C4-2B (cell line): Measurements from ENCODE around the gene TMEM109.
"Not testable (repeated sequence)": the region's sequence is repeated elsewhere in the genome, so short reads cannot be mapped to it uniquely, and the experiment has no call there.

Source experiments
- H3K27ac ChIP-seq: fragments of 450-650 bp; 2 replicates; pipeline ENCODE4 v1.5.1; 2017
- ZFX ChIP-seq: fragments of 450-650 bp; IDR thresholded peaks from 2 replicates; pipeline ENCODE4 v1.6.1; 2017
- TF ChIP-seq, protein P1 (sequence below): fragments of 450-650 bp; conservative IDR thresholded peaks from 2 replicates; pipeline ENCODE4 v1.5.1; 2017; ENCODE audit warnings: mild to moderate bottlenecking

Gene TMEM109

DNA sequence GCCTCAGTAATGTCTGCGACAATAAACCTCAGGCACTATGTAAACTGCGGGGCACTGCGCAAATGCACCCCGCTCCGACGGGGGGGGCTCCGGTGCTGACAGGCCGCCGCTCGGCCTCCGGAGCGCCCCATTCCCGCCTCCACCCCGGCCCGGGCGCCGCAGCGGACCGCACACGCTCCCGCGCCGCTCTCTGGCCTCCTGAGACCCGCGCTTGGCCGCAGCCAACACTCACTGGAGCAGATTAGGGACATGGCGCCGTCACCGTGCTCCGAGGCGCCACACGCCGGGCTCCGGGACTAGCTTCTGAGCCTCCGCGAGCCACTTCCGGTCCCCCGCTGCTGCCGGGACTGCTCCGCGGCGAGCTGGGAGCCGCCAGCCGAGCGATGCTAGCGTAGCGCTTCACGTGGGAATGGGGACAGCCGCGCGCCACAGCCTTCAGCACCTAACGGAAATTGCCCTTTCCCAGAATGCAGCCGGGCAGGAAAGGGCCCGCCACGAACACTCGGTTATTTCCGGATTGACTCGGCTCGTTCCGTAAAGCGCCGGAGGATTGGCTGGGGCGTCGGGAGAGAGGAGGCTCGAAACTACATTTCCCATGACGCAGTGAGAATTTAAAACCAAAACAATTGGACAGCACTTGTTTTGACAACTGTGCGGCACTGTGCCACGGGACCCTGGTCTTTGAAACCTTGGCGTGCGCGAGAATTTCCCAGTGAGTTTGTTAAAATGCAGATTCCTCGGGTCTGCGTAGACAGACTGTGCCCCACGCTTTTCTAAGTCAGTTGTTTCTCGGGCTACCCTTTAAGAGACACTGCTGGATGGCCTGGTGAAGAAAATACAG, 7.6 kb upstream of the TMEM109 start, which contains the start of gene PRPF19:
PRPF19 (minus strand) TSS at position 454 of the 841 bp plus-strand sequence; CDS start at position 251, 203 bp downstream.
- H3K27ac ChIP-seq: peak within 1 kb of the TSS; percentile 99

DNA sequence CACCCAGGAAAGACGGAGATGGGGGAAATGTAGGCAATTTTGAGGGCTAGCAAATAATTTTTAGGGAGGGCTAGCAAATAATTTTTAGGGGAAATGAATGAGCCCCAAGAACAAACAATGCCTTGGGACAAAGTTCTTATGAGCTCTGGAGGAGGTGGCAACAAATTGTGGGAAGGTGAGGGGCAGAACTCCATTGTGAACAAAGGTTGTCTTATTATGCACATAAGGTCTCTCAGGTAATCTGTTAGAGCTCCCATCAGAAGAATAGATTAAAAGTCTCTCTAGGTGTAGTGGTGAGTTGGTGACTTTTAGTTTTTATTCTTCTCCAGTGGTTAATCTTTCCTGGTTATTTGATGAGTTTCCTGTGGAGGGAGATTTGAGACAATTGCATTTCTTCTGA, 5.2 kb upstream of the TMEM109 start:
- no peak for TF ChIP-seq ZFX
- TF ChIP-seq, protein P1, sequence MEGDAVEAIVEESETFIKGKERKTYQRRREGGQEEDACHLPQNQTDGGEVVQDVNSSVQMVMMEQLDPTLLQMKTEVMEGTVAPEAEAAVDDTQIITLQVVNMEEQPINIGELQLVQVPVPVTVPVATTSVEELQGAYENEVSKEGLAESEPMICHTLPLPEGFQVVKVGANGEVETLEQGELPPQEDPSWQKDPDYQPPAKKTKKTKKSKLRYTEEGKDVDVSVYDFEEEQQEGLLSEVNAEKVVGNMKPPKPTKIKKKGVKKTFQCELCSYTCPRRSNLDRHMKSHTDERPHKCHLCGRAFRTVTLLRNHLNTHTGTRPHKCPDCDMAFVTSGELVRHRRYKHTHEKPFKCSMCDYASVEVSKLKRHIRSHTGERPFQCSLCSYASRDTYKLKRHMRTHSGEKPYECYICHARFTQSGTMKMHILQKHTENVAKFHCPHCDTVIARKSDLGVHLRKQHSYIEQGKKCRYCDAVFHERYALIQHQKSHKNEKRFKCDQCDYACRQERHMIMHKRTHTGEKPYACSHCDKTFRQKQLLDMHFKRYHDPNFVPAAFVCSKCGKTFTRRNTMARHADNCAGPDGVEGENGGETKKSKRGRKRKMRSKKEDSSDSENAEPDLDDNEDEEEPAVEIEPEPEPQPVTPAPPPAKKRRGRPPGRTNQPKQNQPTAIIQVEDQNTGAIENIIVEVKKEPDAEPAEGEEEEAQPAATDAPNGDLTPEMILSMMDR: no peak
- H3K27ac ChIP-seq: no peak overlapping the region

More for the DNA sequence above, 7.6 kb upstream of the TMEM109 start, which contains the start of gene PRPF19:
- peak; percentile 73 for TF ChIP-seq ZFX
- TF ChIP-seq, protein P1: no peak

DNA sequence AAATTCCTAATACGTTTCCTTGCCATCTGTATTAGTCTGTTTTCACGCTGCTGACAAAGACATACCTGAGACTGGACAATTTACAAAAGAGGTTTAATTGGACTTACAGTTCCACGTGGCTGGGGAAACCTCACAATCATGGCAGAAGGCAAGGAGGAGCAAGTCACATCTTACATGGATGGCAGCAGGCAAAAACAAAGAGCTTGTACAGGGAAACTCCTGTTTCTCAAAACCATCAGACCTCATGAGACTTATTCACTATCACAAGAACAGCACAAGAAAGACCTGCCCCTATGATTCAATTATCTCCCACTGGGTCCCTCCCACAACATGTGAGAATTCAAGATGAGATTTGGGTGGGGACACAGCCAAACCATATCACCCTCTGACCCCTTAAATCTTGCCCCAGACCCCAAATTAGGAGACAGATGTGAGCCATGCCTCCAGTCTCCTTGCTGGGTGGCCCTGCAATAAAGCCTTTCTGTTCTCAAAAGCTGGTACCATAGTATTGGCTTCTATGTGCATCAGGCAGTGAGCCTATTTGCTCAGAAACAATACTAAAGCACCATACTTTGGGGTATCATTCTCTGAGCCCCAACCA, 4.2 kb upstream of the TMEM109 start:
- not testable (repeated sequence) for H3K27ac ChIP-seq

DNA sequence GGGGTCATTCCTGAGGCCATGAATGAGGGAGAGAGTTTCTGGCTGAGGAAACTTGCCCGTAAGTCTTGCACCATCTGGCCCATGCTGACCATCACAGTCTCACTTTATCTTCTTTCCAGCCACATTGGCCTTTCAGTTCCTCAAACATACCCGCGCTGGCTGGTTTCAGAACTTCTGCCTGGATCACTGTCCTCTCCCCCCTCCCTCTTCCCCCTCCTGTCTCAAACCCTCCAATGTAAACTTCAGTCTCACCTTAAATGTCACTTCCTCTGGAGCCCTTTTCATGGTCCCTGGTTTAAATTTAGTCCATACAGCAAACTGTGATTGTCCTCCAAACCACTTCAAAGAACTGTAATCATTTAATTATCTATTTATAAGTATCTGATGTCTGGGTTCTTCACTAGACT, 3.7 kb upstream of the TMEM109 start:
- no peak overlapping the region for H3K27ac ChIP-seq
- no peak for TF ChIP-seq ZFX

DNA sequence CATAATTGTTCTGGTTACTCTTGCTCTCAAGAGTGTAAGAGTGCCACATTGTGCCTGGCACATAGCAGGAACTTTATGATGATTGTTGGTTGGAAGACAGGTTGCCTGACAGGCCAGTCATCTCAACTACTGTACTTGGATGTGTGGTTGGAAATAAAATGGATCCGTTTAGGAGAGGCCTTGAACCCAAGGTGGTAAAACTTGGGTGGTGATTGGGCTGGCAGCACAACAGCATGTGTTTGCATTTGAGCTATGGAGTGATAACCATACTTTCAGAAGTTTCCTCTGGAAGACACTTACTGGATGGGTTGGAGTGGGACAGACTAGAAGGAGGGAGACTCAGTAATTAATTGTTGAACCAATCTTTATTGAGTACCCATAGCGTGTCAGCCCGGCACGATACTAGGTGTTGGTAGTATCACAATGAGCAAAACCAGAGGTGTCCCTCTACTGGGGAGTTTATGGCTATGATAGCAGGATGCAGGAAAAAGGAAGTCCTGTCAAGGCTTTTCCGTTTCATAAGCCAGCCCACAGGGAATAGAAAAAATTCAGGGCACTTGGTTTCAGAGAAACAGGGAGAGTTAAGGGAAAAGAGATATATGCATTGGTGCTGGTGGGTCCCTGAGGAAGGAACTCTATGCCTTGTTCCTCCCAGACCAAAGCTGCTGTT, 3.1 kb upstream of the TMEM109 start:
- TF ChIP-seq, protein P1: no peak
- TF ChIP-seq ZFX: no peak
- H3K27ac ChIP-seq: no peak overlapping the region

DNA sequence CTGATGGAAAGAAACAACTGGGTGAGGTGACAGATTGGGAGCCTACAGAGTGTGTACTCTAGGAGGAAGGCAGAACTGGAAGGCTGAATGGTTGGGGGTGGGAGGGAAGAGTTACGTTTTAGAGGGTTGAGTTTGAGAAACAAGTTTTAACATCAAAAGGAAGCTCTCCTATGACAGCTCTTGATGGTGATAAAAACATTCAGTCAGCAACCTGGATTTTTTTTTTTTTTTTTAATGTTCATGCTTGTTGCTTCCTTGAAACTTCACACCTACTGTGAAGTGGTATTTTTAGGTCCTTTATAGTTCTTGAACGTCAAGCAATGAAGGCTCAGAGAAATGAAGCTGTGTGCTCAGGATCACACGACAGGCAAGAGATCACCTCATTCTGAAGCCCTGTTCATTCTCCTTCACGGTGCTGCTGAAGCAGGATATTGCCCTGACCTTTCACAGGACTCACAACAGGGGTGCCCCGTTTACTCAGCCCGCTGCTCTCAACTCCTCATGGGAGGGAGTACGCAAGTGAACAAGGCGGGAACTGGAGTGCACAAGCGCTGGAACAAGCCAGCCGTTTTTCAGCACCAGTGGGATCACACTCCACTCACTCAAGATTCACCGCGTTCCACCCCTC, 1.6 kb upstream of the TMEM109 start:
- H3K27ac ChIP-seq: peak overlapping the region; percentile 90
- TF ChIP-seq, protein P1: no peak
- no peak for TF ChIP-seq ZFX

DNA sequence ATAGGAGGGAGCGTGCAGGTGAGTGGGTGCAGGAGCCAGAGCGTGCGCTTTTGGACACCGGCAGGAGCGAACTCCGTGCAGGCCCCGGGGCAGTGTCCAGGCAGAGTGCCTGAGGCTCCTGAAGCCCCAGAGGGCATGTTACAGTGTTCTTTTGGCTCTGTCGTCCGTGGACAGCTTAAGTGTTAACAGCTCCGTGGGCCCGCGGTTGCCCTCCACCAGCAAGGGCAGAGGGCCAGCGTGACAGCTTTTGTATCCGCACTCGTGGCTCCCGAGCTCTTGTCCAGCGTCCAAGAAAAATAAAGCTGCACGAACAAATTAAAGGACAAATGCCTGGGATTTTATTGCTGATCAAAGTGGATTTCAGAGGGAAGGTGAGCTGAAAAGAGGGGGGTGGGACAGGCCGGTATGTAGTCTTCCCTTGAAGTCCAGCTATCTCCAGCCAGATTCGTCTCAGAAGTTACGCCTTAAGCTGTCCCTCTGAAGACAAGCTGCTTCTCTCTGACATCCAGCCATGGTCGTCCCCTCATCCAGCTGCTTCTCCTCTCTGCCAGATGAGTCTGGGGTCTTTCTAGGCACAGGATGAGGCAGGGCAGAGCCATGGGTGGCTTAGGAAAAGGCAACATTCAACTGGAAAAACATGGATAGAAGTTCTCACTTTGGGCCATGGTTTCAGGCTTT, 968 bp upstream of the TMEM109 start:
- peak overlapping the region; percentile 90 for H3K27ac ChIP-seq
- TF ChIP-seq, protein P1: no peak
- no peak for TF ChIP-seq ZFX
